Fibroblast of villous mesenchyme (primary cell): ENCODE results near the gene CDH5. TPM values are rescaled to one million over a fixed set of nuclear protein-coding genes. Genes with fewer than 3 reads are reported as not detected.

Experiments
- DNase-seq: peaks from one replicate; pipeline ENCODE4 v3.0.0-alpha.2; 2010; ENCODE audit warnings: low read depth
- H3K4me3 ChIP-seq: 2 replicates; pipeline ENCODE4 v1.5.1; 2011; ENCODE audit warnings: low read depth, mild to moderate bottlenecking, low read length
- CTCF ChIP-seq: IDR thresholded peaks from 2 replicates; pipeline ENCODE4 v1.5.1; 2012; ENCODE audit warnings: low read depth, mild to moderate bottlenecking, low read length; ENCODE audit not compliant: insufficient read depth
- total RNA-seq: library from RNA; depleted of rRNA; stranded (reverse); fragments of >200 nt; gene quantifications from 2 replicates; pipeline ENCODE4 v1.2.3, GENCODE V29; 2012

Gene CDH5
- total RNA-seq, 1 donor, result not detected

GRCh38 chr16:66360624-66361324, 5.7 kb upstream of the CDH5 start:
- no peak for TF ChIP-seq CTCF
- no peak for DNase-seq
- no peak overlapping the region for H3K4me3 ChIP-seq

DNA sequence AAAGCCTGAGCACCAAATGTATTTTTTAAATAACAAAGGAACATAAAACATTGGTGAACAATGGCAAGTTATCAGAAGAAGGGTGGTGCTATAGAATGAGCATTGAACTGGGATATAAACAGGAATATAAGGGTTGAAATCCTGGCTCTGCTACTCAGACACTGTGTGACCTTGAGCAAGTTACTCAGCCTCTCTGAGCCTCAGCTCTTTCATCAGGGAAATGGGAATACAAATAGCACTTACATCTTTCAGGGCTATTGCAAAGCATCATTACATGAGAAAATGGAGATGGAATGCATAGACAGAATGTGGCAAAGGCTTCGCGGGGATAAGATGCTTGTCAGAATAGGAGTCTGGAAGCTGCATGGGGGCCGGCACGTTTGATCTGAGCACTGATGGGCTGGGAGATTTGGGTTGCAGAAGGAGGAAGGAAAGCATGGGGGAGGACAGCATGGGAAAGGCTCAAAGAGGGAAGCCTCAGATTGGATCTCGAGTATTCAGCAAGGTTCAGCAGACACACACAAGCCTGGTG, 4.8 kb upstream of the CDH5 start:
- no peak for TF ChIP-seq CTCF
- H3K4me3 ChIP-seq, result no peak overlapping the region
- no peak for DNase-seq

- DNase-seq, result no peak
- no peak for TF ChIP-seq CTCF
- H3K4me3 ChIP-seq, result no peak overlapping the region
These were observed 3.2 kb upstream of the CDH5 start for GRCh38 chr16:66363211-66363777.

- no peak for TF ChIP-seq CTCF
- no peak overlapping the region for H3K4me3 ChIP-seq
- peak; percentile 3 for DNase-seq
These were observed 2.2 kb upstream of the CDH5 start for GRCh38 chr16:66364117-66364958.

DNA sequence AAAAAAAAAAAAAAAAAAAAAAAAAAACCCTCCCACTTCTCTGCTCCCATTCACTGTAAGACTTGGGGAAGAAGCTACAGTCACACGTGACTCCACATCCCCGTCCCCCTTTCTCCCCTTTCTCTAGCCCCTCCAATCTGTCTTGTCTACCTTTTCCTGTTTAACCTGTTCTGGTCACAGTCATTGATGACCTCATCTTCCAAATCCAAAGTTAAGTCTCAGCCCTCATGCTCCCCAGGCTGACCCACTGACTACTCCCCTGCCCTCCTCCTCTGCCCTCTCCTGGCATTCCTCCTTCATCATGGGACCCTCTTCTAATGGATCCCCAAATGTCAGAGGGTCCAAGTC, 1.6 kb upstream of the CDH5 start:
- no peak for TF ChIP-seq CTCF
- no peak for DNase-seq
- H3K4me3 ChIP-seq, result no peak overlapping the region

GRCh38 chr16:66365651-66366050, 840 bp upstream of the CDH5 start:
- TF ChIP-seq CTCF, result no peak
- no peak overlapping the region for H3K4me3 ChIP-seq
- DNase-seq, result peak; percentile 7
